GM08714 (cell line): ENCODE results near the gene TEDC2.

Source experiments
- H3K4me3 ChIP-seq: fragments of 200-500 bp; sonication (Bioruptor generic); 2 replicates; pipeline ENCODE4 v1.5.1; 2014; ENCODE audit warnings: mild to moderate bottlenecking, low read length, inconsistent platforms
- ZNF274 ChIP-seq: IDR thresholded peaks from 2 replicates; pipeline ENCODE4 v1.6.1; 2012; ENCODE audit warnings: mild to moderate bottlenecking, low read depth, low read length

The TEDC2 gene

DNA sequence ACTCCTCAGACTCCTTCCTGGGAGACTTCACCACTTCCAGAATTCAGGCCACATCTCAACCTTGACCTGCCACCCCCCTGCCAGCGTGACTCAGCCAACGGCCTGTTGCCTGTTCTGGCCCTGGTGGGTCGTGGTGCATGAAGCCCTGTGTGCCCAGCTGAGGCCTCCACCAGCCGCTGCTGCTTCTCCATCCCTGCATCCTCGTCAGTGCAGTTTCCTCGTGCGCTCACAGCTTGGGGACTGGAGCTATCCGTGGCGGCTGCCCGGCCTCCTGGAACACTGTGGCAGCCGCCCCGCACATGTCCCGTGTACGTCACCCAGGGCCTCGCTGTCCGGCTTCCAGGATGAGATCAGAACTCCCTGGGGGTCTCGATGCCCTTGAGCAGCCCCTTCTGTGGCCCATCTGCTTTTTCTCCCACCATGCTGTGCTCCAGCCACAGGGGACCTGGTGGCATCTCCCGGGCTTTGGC, 8.0 kb upstream of the TEDC2 start:
- no peak overlapping the region for H3K4me3 ChIP-seq
- TF ChIP-seq ZNF274 = no peak

DNA sequence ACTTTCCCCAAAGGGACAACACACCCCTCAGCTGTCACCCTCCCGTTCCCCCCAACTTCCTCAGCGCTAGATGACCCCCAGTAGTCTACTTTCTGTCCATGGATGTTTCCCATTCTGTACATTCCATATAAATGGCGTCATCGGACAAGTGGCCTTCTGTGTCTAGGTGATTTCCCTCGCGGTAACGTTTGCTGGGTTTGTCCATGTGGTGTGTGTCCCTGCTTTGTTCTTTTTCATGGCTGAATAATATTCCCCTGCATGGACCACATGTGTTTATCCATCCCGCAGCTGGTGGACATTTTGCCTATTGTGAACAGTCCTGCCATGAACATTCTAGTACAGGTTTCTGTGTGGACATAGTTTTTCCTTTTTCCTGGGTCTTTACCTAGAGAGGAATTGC, 7.3 kb upstream of the TEDC2 start:
- no peak overlapping the region for H3K4me3 ChIP-seq
- TF ChIP-seq ZNF274 = no peak

DNA sequence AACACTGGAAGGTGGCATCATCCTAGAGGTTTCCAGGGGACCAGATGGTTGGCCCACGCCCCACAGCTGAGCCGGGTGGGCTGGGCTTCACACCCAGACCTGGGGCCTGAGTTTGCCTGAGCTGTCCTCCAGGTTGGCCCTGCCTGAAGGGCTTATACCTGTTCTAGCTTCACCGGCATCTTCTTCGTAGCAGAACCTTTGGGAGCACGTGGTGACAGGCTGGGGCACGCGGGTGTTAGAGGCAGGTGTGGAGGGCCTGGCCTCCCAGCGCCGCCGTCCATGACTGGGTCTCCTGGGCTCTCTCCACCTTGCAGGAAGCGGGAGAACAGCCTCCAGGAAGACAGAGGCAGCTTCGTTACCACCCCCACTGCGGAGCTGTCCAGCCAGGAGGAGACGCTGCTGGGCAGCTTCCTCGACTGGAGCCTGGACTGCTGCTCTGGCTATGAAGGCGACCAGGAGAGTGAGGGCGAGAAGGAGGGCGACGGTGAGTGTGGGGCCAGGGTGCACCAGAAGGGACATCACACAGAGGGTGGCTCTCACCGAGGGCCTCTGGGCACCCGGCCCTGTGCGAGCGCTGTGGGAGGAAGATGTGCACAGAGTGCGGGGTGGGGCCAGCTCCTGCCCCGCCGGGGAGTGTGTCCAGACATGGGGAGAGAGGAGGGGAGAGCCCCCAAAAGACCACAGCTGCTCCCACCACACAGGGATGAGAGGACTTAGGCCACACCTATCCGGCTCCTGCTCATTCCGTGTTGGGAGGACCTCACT, 4.6 kb upstream of the TEDC2 start:
- H3K4me3 ChIP-seq = no peak overlapping the region
- no peak for TF ChIP-seq ZNF274

DNA sequence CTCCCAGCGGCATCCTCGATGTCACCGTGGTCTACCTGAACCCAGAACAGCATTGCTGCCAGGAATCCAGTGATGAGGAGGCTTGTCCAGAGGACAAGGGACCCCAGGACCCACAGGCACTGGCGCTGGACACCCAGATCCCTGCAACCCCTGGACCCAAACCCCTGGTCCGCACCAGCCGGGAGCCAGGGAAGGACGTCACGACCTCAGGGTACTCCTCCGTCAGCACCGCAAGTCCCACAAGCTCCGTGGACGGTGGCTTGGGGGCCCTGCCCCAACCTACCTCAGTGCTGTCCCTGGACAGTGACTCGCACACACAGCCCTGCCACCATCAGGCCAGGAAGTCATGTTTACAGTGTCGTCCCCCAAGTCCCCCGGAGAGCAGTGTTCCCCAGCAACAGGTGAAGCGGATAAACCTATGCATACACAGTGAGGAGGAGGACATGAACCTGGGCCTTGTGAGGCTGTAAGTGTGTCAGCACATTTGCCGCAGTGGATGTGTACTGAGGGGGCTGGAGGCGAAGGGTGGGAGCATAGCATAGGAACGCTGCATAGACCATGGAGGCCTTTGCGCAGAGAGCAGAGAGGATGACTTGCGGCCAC, 3.3 kb upstream of the TEDC2 start:
- TF ChIP-seq ZNF274 = no peak
- H3K4me3 ChIP-seq = no peak overlapping the region

DNA sequence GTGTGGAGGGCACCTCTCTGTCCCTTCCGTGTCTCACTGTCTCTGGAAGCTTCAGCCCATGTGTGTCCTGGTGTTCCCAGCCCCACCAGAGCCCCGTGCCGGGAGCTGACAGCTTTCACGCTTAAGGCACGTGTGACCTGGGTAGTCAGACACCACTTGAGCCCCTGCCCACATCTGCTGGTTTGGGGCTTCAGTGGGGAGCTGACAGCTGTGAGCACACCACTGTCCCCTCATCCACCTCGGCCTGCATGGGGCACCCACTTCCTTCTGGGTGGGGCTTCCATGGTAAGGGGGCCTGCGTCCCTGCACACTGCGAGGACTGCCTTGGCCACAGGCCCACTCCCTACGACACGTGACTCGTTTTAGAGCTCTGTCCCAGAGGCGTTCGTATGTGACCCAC, 2.6 kb upstream of the TEDC2 start:
- no peak overlapping the region for H3K4me3 ChIP-seq
- TF ChIP-seq ZNF274 = no peak

DNA sequence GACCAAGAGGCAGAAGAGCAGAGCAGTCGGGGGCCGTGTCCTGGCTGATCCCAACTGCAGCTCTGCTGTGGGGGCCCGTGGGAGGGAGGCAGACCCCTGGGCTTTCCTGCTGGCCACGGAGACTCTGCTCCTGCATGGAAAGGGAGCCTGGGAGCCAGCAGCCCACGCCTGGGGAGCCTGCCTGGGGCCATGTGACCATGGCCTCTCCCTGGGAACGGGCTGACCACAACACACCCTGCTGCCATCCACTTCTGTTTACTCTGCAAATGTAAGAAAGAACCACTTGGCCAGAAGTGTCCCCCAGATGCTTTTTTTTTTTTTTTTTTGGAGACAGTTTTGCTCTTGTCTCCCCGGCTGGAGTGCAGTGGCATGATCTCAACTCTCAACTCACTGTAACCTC, 2.0 kb upstream of the TEDC2 start:
- TF ChIP-seq ZNF274 = no peak

DNA sequence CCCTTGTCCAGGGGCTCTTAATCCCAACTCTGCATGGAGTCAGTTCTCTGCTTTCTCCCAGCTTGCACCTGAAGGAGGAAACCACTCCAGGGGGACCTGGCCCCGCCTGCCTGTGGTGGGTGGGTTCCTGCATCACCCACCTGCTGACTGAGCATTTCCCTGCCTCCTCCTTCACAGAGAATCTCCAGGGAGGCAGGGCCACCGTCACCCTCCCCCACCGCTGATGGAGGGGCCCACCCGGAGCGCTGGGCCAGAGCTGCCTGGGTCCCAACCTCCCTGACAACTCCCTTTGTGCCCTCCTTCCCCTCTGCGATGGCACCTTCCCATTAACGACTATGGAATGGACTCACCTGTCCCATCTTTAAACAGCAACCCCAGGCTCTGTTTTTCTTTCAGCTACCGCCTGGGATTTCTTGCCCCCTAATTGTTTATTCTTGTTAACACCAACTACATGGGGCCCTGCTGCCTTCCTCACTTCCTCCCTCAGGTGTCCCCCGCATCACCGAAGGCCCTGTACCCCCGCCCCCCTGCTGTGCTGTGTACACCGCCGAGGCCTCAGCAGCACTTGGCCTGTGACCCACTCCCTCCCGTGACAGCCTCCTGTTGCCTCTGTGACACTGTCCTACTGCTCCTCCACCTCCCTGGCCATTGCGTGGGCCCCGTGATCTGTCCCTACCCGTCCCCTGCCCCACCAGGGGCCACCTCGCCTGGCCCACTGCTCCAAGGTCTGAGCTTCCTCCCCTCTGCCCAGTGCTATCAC, 842 bp upstream of the TEDC2 start:
- peak overlapping the region; percentile 59; the same call in 1 of the 2 replicates for H3K4me3 ChIP-seq
- TF ChIP-seq ZNF274 = no peak

More for the DNA sequence above, 2.0 kb upstream of the TEDC2 start:
- H3K4me3 ChIP-seq = no peak overlapping the region

DNA sequence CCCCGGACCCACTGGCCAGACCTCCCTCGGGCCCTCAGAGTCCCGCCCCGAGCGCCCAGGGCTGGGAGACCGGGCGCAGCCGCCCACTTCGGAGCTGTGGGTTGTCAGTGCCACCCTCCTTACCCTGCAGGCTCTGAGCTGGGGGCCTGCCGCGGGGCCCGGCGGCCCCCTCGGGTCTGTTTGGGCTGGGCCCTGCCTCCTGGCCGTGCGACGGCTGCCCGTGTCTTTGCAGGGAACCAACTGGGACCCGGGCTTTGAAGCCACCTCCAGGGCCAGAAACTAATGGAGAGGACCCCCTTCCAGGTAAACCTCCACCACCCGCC, 443 bp downstream of the TEDC2 start:
- H3K4me3 ChIP-seq = peak overlapping the region; percentile 86
- TF ChIP-seq ZNF274 = no peak

DNA sequence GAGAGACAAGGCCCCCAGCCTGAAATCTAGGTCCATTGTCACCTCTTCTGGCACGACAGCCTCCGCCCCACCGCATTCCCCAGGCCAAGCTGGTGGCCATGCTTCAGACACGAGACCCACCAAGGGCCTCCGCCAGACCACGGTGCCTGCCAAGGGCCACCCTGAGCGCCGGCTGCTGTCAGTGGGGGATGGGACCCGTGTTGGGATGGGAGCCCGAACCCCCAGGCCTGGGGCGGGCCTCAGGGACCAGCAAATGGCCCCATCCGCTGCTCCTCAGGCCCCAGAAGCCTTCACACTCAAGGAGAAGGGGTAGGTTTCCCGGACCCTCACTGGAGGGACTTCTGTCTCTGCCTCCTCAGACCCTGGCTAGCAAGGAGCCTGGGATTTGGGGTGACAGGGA, 1.0 kb downstream of the TEDC2 start:
- peak overlapping the region; percentile 86; the same call in 1 of the 2 replicates for H3K4me3 ChIP-seq
- no peak for TF ChIP-seq ZNF274

DNA sequence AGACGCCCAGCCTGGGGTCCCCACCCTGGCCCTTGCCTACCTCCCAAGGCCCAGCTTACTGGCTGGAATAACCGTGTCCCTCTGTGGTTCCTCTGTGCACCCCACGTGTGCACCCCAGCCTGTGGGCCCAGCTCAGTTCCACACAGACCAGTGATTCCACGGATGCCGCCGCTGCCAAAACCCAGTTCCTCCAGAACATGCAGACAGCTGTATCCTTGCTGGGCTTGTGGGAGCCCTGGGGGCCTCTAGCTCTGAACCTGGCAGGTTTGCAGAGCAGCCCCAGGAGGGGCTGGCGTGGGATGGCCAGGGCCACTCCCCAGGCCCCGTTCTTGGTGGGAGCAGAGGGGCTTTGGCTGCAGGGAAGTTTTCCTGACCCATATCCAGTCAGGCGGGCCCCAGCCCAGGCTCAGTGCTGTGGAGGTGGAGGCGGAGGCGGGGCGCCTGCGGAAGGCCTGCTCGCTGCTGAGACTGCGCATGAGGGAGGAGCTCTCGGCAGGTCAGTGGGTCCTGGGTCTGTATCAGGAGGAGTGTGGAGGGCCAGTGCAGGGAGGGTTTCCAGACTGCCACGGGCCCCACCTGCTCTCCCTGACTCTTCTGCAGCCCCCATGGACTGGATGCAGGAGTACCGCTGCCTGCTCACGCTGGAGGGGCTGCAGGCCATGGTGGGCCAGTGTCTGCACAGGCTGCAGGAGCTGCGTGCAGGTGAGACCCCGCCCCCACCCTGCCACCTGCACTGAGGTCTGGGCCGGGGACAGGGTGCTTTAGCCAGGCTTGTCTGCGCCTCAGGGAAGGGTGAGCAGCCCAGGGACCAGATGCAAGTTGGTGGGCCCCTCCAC, 2.3 kb downstream of the TEDC2 start:
- TF ChIP-seq ZNF274 = no peak
- H3K4me3 ChIP-seq = no peak overlapping the region

DNA sequence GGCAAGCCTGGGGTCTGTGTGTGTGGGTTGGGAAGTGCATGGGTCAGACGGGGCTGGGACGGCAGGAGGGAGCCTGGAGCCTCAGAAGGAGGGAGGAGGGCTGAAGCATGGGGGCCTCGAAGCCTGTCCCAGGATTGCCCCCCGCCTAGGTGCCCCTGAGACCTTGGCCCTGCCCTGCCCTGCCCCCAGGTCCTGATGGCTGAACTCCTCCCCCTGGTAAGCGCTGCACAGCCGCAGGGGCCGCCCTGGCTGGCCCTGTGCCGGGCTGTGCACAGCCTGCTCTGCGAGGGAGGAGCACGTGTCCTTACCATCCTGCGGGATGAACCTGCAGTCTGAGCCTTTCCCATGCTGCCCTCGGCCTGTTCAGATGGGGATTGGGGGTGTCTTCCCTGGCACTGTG, 4.4 kb downstream of the TEDC2 start:
- no peak overlapping the region for H3K4me3 ChIP-seq
- no peak for TF ChIP-seq ZNF274

DNA sequence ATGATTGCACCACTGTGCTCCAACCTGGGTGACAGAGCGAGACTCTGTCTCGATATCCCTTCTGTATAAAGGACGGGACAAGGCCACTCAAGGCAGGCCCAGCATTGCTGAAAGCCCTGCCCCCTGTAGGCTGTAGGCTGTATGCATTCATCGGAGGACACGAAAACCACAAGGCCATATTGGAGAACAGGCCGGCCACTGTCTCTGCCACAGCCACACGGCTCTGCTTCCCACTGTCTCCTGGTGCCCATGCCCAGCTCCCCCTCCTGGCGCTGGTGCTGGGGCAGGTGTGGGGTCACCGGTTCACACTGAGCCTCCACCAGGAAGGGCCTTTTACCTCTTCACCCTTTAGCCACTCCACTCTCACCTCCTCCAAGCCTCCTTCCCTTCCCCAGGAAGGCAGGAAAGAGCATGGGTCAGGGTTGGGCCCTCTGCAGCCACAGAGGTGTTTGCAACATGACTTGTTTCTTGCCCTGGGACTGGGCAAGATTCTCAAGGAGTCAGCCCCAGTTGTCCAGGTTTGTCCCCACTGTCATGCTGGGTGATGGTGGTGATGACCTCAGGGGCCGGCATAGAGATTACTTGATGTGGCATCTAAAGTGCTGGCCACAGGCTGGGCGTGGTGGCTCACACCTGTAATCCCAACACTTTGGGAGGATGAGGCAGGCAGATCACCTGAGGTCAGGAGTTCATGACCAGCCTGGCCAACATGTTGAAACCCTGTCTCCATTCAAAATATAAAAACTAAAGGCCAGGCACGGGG, 5.9 kb downstream of the TEDC2 start:
- TF ChIP-seq ZNF274 = no peak
- H3K4me3 ChIP-seq = no peak overlapping the region

DNA sequence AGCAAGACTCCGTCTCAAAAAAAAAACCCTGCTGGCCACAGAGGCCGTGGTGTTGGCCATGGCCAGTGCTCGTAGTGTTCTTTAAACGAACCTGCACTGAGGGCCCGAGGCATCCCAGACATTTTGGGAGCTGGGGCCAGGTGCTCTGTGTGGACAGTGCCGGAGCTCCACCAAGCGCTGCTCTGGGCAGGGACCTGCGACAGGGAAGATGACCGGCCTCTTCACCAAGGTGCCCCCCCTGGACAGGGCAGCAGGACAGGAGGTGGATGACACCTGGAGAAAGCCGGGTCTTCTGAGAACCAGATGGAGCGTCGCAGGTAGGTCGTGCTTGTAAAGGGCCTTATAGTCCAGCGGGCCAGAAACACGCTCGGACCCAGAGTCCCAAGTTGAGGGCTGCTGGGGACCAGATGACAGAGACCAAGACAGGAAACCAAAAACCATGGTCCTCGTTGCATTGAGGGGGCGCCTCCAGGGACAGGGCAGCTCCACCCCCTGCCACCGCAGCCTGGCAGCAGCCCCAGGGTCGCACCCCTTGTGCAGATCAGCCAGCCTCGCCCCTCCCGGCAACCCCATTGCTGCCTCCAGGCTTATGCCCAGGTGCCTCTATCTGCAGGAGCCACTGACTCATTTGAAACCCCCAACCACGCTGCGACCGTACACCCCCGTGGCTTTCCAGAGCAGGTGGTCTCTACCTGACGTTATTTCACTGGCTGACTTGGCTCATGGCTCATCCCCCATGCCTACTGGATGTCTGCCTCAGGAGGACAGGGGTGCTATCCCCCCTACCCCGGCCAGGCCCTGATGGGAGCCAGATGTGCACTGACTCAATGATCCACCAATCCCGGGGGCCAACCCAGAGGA, 7.0 kb downstream of the TEDC2 start:
- H3K4me3 ChIP-seq = no peak overlapping the region; the same call in 1 of the 2 replicates
- no peak for TF ChIP-seq ZNF274
